B cell (primary cell): Measurements from ENCODE around the gene COL5A1.

Experiments used
- EZH2 ChIP-seq: IDR thresholded peaks from 2 replicates; pipeline ENCODE4 v1.6.1; 2012; ENCODE audit warnings: borderline replicate concordance, low read depth, mild to moderate bottlenecking, moderate library complexity, low read length; ENCODE audit not compliant: insufficient read depth, poor library complexity, severe bottlenecking
- TF ChIP-seq, protein P1 (sequence below): fragments of 200-600 bp; IDR thresholded peaks from one replicate; pipeline ENCODE4 v1.8.0; 2022; ENCODE audit warnings: antibody characterized with exemption, mild to moderate bottlenecking

- TF ChIP-seq, protein P1, sequence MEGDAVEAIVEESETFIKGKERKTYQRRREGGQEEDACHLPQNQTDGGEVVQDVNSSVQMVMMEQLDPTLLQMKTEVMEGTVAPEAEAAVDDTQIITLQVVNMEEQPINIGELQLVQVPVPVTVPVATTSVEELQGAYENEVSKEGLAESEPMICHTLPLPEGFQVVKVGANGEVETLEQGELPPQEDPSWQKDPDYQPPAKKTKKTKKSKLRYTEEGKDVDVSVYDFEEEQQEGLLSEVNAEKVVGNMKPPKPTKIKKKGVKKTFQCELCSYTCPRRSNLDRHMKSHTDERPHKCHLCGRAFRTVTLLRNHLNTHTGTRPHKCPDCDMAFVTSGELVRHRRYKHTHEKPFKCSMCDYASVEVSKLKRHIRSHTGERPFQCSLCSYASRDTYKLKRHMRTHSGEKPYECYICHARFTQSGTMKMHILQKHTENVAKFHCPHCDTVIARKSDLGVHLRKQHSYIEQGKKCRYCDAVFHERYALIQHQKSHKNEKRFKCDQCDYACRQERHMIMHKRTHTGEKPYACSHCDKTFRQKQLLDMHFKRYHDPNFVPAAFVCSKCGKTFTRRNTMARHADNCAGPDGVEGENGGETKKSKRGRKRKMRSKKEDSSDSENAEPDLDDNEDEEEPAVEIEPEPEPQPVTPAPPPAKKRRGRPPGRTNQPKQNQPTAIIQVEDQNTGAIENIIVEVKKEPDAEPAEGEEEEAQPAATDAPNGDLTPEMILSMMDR, result no peak
- no peak for TF ChIP-seq EZH2
Observed at GRCh38 chr9:134766587-134766986, 125.0 kb downstream of the COL5A1 start.
